ENCODE results near the gene ACBD6.
A peak's percentile ranks its signal among the peaks of the same experiment; 100 is the strongest.

The ACBD6 gene

GRCh38 chr1:180515857-180516388 lies 13.5 kb upstream of the ACBD6 start:
- peak; percentile 75 for TF ChIP-seq CTCF (IDR thresholded peaks at IDR 0.05; ENCODE audit: low read depth, low read length, missing control alignments)
- peak; percentile 67 for DNase-seq (ENCODE audit: low read depth)
- no peak overlapping the region for H3K4me3 ChIP-seq (ENCODE audit: low read depth, low read length)
- in situ Hi-C loops (cut with HindIII; ENCODE audit: low sequenced_read_pairs): loop anchor here (25.0 kb wide), 1 partner anchor 521 kb away; the partner anchor contains the start of gene MR1

- H3K4me3 ChIP-seq (ENCODE audit: low read depth, low read length): no peak overlapping the region
- in situ Hi-C loops (cut with HindIII; ENCODE audit: low sequenced_read_pairs): loop anchor here (25.0 kb wide), 1 partner anchor 522 kb away; the partner anchor contains the start of gene MR1
- no peak for TF ChIP-seq CTCF (IDR thresholded peaks at IDR 0.05; ENCODE audit: low read depth, low read length, missing control alignments)
- DNase-seq (ENCODE audit: low read depth): no peak
Measured at GRCh38 chr1:180515364-180515763, 13.0 kb upstream of the ACBD6 start.

GRCh38 chr1:180513531-180513930 lies 11.2 kb upstream of the ACBD6 start:
- in situ Hi-C loops (cut with HindIII; ENCODE audit: low sequenced_read_pairs): loop anchor here (25.0 kb wide), 1 partner anchor 524 kb away; the partner anchor contains the start of gene MR1
- DNase-seq (ENCODE audit: low read depth): no peak
- TF ChIP-seq CTCF (IDR thresholded peaks at IDR 0.05; ENCODE audit: low read depth, low read length, missing control alignments): no peak
- H3K4me3 ChIP-seq (ENCODE audit: low read depth, low read length): no peak overlapping the region

- TF ChIP-seq CTCF (IDR thresholded peaks at IDR 0.05; ENCODE audit: low read depth, low read length, missing control alignments): no peak
- in situ Hi-C loops (cut with HindIII; ENCODE audit: low sequenced_read_pairs): loop anchor here (25.0 kb wide), 1 partner anchor 526 kb away; the partner anchor contains the start of gene MR1
- DNase-seq (ENCODE audit: low read depth): no peak
- H3K4me3 ChIP-seq (ENCODE audit: low read depth, low read length): no peak overlapping the region
Measured at GRCh38 chr1:180510882-180511281, 8.5 kb upstream of the ACBD6 start.

GRCh38 chr1:180508725-180509097 lies 6.3 kb upstream of the ACBD6 start:
- in situ Hi-C loops (cut with HindIII; ENCODE audit: low sequenced_read_pairs): loop anchor here (10.0 to 25.0 kb wide), 3 partner anchors 346 to 656 kb away; partner anchors contain the start of gene MR1
- no peak for TF ChIP-seq CTCF (IDR thresholded peaks at IDR 0.05; ENCODE audit: low read depth, low read length, missing control alignments)
- no peak overlapping the region for H3K4me3 ChIP-seq (ENCODE audit: low read depth, low read length)
- DNase-seq (ENCODE audit: low read depth): no peak

GRCh38 chr1:180507795-180508724 lies 5.7 kb upstream of the ACBD6 start:
- DNase-seq (ENCODE audit: low read depth): no peak
- in situ Hi-C loops (cut with HindIII; ENCODE audit: low sequenced_read_pairs): loop anchor here (10.0 to 25.0 kb wide), 3 partner anchors 347 to 657 kb away; partner anchors contain the start of gene MR1
- H3K4me3 ChIP-seq (ENCODE audit: low read depth, low read length): no peak overlapping the region
- no peak for TF ChIP-seq CTCF (IDR thresholded peaks at IDR 0.05; ENCODE audit: low read depth, low read length, missing control alignments)

All from astrocyte of the cerebellum (primary cell).